SKM-1 treated with dmso at 0.1 percent for 144 hours (cell line): ENCODE data around the gene MAMLD1.

ENCODE experiments used
- DNase-seq: peaks from one replicate; lab custom pipeline; 2025; ENCODE audit not compliant: unreplicated experiment; lab: John Stamatoyannopoulos, UW

MAMLD1 gene

DNA sequence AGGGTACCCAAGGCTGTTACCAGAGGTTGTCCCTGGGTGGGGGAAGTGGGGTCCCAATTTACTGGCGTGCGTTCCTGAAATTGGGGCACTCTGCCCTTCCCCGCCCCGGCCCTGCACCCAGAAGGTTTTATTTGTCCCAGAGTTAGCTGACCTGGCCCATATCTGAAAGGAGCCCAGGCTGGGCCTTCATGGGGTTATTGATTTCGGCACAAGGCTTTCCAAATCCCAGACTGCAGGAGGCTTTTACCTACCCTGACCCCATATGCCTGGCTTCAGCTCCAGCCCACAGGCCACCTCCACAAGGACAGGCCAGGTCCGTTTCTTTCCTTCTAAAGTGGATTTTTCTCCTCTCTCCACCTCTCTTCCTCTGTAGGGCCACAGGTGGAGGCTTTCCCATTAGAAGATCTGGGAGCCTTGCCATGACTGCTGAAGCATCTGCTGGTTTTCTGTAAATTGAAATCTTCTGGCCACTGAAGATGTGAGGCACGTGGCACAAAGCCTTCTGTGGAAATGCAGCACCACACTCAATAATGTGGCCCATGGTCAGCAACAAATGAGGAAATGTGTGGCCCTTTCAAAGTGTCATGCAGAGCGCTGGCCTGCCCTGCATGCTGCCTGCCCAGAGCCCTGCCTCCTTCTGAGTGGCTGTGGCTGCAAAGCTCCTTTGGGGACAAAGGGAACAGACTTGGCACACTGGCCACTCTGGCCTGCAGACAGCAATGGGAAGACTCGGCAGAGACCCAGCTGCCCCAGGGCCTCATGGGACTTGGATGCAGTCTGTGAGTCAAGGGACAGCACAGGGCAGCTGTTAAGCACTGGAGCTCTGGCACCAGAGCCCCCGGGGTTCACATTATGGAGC lies 162.2 kb downstream of the MAMLD1 start:
- no peak for DNase-seq

DNA sequence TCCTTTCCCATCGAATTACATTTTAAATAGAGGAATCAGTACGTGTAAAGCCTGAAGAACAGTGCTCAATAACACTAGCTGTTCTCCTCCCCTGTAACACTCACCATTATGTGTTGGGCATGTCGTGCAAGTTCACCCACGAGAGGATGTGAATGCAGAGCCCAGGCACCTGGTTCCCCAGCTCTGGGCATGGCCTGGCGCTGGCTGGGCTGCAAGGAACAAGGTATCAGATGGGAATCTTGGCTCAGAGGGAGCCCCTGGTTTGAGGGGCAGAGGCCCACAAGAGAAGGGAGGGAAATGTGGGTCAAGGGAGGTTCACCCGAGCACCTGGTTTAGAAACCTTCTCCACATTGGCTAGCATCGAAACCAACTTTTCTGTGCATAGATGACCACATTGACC lies 163.6 kb downstream of the MAMLD1 start:
- DNase-seq, result no peak

DNA sequence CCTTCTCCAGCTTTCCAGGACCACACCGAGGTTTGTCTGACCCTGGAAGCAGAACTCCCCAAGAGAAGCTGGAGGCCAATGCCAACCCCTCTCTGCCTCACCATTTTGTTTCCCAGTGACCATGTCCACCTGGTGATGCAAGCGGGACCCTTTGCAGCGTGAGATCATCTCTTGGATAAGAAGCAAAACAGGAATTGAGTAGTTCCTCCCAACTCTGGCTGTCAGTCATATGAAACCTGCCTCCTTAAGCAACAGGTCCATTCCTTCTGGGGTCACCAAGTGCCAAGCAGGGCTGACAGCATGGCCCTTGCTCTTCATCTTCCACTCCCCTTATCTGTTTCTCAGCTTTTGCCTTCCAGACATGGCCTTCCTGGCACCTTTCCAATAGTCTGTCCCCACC lies 164.0 kb downstream of the MAMLD1 start:
- DNase-seq, result peak; percentile 18

DNA sequence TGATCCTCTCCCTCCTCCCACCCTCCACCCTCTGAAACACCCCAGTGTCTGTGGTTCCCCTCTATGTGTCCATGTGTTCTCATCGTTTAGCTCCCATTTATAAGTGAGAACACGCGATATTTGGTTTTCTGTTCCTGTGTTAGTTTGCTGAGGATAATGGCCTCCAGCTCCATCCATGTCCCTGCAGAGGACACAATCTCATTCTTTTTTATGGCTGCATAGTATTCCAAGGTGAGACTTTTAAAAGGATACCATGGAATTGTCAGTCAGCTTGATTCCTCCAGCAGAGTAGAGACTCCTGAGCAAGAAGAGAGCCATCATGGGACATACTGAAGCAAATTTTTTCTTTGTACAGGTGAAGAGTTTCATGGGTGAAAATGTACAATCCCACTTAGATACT lies 166.5 kb downstream of the MAMLD1 start:
- DNase-seq, result no peak

DNA sequence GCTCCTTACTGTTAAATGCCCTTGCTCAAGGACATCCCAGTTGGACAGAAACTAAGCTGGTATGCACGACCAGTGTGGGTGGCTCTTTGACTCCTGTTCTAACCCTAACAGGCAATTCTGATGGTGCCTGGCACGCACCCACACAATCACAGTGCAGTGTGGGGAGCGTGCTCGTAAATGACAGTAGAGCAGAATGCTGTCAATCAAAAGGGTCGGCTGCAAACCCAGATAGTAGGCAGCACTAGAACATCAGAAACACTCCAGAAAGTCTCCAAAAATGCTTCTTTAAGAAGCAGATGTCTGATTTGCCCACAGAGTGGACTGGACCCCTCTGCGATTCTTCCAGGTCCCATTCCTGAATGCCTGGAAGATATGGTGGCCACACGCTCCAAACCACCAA lies 167.7 kb downstream of the MAMLD1 start:
- no peak for DNase-seq

DNA sequence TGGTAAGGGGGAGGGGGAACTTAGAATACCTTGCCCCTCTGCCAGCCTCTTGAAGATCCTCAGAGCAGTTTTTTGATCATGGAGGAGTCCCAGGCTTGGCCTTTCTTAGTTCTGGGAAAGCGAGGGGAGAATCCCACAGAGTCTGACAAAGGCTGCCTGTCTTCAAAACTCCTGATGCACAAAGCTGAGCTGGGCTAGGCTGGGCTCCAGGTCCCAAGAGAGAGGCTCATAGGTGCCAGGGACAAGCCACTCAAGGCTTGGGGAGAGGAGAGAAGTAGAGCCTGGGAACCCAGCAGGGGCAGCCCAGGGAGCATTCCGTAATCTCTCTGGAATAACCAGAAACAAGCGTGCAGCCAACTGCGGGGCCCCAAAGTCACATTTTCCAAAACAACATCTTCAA lies 168.3 kb downstream of the MAMLD1 start:
- DNase-seq, result no peak

DNA sequence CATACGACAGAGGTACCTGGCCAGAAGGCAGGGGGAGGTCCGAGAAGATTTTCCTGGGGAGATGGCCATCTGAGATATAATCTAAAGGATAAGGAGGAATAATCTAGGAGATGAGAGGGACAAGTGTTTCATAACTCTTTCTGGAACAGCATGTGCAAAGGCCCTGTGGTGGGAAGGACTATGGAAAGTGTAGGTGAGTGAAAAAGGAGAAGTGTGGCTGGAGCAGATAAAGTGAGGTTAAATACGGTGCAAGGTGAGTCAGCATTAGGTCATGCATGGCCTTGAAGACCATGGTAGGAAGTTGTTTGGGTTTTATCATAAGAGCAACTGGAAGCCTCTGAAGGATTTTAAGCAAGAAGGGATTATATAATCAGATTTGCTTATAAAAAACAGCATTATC lies 170.7 kb downstream of the MAMLD1 start:
- DNase-seq, result no peak

DNA sequence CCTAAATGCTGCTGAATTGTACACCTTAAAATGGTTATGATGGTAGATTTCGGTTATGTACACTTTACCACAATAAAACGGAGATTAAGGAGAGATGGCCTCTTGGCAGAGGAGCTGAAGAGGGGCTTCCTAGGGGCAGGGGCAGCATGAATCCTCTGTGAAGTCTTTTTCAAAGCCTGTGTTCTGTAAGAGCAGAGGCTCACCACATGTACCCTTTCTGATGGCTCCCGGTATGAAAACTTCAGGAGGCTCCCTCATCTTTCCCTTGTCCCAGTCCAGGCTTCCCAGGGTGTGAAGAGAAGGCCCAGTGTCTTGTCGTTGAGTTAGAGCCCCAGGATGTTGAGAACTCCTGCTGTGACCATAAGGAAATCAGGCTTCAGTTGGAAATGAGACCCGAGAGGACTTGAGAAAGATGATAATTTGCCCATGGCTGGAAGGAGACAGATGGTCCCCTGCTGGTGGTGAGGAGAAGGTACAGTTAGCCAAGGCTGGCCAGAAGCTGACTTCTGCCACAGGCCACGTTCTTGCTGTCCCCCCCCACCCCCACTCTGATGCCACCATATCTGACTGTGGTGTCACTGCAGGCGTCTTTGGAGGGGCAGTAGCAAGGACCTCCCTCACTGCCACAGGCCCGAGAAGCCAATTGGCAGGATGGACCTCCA lies 173.5 kb downstream of the MAMLD1 start:
- DNase-seq, result no peak

DNA sequence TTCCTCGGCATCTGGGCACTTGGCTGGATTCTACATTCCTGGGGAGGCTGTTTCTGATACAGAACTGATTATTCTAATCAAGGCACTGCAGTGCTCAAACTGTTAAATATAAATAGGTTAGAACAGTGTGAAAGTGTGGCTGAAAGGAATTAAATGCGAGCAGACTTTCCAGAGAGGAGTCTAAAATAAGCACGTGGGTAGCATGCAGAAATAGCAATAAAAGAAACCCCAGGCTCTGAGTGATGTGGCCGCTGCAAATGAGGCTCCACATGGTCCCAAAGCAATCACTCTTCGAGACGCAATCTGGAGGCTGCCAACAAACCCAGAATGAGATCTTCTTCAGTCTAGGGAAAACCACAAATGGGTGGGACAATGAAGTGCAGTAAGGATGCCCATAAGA lies 174.7 kb downstream of the MAMLD1 start:
- no peak for DNase-seq

DNA sequence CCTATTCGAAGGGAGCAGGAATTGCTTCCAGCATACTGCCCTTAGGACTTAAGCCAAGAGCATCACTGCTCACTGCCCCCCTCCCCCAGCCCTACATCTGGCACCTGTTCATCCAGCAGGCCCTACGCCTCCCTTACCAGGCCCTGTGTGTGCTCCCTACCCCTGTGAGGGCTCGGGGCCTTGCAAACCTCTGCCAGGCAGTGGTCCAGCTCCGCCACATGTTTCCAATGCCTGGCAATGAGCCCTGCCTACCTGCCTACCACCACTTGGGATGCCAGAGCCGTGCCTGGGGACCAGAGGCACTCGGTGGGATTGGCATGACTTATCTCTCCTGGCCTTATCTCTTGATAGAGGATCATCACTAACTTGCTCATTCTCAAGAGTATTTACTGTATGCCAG lies 177.8 kb downstream of the MAMLD1 start:
- no peak for DNase-seq

DNA sequence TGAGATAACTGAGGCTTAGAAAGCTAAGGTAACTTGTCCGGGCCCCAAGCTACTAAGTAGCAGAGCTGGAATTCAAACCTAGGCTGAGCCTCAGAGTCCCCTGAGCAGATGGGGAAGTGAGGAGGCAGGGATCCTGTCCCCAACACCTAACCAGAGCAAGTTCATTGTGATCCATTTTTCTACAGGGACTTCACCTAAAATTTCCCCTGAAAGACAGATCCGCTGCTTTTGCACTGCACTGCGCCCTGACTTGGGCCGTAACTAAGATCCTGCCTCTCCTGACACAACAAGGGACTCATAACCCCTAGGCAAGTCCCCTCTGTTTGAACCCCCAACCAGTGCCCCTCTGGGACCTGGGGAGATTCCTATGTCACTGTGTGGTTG lies 179.7 kb downstream of the MAMLD1 start:
- no peak for DNase-seq

DNA sequence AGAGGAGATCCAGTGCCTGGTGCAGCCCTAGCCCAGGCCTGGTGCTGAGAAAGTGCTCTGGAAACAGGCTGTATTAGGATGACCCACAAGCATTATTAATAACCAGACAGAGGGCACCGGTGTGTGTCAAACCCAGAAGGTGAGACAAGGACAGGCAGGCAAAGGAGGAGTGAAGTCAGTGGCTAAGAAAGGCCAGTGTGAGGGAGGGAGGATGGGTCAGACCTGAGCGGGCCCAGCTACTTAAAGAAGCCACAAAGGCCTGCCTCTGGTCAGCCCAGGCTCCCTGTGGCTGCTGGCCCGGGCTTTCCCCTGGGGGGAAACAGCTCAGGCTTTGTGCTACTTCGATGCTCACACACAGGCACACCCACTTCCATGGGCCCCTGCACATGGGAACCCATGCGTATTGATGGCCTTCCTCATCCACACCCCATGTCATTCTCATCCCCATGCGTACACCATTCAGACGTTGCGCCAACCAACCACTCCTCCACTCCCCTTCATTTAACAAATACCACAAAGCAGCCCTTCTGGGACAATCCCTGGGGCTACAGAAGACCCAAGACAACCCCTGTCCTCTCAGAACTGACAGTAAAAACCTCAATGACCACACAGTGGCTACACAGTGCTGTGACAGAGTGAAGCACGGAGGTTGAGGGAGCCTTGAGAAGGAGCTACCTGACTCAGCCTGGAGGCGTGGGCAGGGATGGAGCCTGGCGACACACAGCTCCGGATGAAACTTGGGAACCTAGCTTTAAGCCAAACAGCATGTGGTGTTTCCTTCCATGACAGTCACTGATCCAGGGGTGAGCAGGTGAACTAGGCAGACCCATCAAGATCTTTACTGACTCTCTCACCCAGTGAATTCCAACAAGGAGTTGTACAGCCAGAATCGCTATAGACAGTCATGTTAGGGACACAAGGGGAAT lies 180.4 kb downstream of the MAMLD1 start:
- DNase-seq, result no peak

DNA sequence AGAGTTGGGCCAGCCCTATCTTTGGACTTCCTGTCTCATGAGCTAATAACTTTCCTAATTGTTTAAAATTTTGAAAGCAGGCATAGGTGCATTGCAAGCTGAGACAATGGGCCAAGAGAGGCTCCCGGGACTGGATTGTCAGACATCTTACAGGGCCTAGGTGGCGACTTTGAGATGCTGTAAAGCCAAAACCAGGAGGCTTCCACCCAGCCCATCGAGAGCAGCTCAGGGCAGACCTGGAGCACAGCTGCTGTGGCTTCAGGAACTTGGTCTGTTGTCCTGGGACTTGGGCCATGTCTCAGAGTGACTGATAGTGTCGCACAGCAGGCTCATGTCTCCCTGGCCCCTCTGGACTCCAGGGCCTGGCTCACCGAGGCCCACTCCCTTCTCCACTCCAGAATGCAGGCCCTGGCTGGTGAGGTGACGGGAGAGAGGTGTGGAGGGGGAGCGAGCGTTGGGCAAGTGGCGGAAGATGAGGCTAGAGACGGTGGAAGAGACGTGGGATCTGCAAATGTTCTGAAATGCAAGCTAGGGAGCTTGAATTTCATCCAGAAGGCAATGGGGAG lies 181.2 kb downstream of the MAMLD1 start:
- DNase-seq, result no peak

DNA sequence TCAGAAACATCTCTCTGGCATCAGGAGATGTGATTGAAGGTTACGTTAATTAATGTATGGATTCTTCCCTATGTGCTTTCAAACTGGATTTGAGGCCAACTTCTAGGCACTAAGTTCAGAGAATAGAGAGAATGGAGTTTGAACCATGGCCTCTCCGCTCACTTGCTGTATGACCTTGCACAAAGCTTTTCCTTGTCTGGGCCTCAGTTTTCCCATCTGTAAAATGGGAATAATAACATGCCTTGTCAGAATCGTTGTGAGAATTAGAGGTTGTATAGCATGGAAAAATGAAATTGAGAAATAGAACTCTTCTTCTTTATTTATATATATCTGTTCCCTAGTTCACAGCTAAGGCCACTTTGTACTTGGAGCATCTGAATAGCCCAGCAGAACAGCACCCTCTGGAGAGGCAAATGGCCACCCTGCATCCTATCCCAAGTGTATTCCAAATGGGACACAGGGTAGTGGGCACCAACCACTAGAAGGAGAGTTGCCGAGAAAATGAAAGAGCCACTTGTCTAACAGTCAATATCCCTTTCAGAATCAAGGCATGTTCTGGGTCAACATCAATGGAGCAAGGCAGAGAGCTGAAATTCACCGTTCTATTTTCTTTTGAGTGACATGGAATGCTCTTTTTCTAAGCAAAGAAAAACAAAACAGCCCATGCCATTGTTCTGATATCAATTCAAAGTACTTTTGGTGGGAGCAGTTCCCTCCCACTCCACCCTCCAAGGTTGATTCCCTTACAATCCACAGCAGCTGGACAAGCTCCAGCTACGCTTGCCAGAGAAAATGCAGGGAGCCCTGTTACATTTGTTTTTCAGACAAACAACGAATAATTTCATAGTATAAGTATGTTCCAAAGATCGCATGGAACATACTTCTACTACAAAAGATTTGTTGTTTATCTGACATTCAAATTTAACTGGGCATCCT lies 182.0 kb downstream of the MAMLD1 start:
- no peak for DNase-seq

DNA sequence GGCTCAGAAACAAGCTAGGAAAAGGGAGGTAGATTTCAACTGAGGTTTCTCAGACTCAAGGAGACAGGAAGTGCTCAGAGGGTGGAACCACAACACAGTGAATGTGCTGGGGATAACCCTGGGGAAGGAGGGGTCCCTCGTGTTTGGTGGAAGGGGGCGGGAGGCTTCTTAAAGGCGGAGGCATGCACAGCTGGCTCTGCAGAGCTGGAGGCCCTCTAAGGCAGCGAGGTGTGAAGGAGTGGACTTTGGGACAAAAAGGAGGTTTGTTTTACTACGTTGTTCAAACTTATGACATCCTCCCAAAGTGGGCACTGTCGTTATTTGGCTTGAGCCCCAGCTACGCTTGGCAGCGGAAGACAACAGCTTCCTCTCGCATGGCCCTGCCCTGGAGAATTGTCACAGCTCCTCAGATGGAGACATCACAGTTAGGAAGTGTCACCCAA lies 183.6 kb downstream of the MAMLD1 start:
- DNase-seq, result no peak

DNA sequence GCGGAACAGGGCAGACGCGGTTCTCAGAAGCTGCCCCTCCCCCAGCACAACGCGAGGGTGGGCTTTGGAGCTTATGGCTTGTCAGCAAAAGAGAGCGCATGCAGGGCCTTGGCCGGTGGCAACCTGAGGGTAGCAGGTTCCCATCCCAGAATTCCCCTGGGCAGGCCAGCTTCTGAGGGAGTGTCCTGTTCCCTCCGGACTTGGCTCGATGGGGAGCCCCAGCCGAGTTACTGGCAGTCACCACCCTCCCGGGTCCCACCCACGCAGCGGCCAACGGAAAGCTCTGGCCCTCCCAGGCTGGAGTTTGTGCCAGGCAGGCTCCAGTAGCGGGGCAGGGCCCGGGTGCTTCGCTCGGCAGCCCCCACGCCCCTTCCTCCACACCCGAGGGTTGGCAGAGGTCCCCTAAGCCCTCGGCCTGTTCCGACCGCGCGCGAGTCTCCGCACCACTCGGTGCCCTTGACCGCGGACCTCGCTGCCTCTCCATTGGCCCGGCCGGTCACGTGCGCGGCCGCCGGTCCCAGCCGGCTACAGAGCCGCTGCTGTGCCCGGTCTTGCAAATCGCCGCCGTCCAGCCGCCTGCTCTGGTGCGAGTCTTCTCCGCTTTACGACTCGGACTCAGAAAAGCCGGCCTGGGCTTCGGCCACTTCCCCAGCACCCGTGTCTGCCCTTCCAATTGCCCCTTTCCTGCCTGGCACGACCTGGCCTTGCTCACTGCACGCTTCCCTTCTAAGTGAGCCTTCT lies 184.4 kb downstream of the MAMLD1 start:
- DNase-seq, result no peak

DNA sequence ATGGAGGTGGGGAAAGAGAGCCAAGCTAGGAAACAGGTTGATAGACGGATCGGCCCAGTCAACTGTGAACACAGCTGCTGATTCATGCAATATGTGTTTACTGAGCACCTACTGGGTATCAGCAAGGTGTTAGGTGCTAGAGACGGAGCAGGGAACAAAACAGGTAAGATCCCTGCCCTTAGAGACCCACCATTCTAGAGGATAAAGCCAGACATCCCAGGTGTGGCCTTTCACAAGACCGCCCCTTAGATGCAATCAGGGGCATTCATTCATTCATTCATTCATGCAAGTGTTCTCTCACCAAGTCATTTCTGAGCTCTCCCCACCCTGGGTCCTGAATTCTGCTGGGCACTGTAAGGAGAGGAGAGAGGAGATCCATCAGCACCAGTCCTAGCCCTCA lies 185.1 kb downstream of the MAMLD1 start:
- DNase-seq, result no peak

DNA sequence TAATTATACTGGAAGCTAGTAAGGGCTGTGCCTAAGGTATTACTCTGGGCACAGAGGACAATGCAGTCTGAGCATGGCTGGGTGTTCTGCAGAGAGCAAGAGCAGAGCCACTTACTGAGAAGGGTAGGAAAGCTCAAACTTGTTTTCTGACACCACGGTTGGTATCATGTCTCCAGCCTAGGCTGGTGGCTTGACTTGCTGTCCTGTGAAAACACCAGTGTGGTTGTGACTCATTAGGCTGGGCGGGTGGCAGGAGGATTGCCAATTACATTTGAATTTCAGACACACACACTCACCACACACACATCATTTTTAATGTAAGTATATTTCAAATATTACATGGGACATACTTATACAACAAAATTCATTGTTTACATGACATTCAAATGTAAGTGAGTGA lies 185.6 kb downstream of the MAMLD1 start:
- DNase-seq, result no peak

DNA sequence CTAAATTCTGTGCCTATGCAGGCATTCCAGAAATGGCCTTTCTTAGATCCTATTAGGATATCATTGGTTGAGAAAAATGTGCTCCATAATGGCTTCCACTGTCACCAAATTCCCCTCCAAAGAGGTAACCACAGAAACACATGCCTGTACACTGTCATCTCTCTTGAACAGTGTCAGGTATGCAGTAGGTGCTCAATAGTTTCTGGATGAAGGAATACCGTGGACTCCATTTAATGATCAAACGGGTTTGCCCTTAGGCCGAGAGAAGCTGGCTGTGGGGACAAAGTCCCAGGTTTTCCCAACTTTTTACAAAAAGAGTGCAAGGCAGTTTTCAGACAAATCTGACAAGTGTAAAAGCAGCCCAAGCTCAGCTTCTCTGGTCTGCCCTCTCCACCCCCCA lies 188.8 kb downstream of the MAMLD1 start:
- no peak for DNase-seq
